Stromal cell of bone marrow (primary cell): ENCODE results near the gene ZNF280A.
"Not testable (repeated sequence)": the region's sequence is repeated elsewhere in the genome, so short reads cannot be mapped to it uniquely, and the experiment has no call there.

ENCODE experiments used
- DNase-seq: peaks from one replicate; pipeline ENCODE4 v3.0.0-alpha.2; 2012; ENCODE audit warnings: low read depth

ZNF280A gene

DNA sequence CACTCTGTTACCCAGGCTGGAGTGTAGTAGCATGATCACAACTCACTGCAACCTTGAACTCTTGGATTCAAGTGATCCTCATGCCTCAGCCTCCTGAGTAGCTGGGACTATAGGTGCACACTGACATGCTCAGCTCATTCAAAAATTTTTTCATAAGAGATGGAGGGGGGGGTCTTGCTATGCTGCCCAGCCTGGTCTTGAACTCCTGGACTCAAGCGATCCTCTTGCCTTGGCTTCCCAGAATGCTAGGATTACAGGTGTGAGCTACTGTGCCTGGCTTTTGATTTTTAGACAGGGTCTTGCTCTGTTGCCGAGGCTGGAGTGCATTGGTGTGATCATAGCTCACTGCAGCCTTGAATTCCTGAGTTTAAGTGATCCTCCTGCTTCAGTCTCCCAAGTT lies 25.0 kb upstream of the ZNF280A start:
- DNase-seq = no peak

DNA sequence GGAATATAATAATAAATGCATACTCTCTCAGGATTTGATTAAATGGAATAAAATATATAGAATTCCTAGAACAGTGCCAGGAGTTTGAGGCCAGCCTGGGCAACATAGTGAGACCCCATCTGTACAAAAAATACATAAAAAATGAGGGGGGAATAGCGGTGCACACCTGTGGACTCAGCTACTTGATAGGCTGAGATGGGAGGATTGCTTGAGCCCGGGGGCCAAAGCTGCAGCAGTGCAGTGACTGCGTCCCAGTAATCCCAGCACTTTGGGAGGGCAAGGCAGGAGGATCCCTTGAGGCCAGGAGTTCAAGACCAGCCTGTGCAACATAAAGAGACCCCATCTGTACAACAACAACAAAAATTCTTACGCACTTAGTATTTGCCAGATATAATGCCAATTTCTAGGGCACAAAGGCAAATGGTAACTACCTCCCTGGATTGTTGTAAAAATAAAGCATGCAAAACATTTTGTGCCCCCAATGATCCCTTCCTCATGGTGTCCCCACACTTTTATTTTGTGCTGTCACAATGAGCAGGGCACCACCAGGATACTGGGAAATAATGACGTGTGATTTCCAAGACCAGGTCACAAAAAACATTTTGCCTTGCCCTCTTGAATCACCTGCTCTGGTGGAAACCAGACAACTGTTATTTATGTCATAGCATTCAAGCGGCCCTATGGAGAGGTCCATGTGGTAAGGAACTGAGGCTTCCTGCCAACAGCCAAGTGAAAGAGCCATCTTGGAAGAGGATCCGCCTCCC lies 18.3 kb upstream of the ZNF280A start:
- no peak for DNase-seq

DNA sequence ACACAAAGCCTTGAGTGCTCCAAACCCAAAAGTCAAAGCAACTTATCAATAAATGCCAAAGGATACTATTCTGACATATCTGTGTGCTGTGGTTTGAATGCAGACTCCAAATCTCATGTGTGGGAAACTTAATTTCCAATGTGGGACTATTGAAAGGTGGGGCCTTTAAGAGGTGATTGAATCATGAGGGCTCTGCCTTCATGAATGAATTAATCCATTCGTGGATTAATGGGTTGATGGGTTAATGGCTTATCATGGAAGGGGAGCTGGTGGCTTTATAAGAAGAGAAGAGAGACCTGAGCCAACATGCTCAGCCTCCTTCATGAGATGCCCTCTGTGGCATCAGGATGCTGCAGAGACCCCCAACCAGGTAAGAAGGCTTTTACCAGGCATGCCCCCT lies 16.8 kb upstream of the ZNF280A start:
- no peak for DNase-seq

DNA sequence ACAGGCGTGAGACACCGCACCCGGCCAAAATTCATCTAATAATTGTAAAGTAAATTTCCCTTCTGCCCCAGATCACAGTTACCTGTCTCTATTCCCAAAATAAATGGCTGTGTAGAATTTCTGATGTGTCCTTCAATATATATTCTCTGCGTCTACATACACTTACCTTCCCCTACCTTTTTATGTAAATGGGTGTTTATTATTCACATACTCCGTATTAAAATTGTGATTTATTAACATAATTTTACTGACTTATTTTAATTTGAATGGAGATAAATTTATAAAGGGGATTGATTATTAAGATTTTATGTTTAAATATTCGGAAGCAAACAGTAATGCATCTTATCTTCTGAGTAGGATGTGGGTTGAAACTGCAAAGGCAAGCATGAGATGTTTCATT lies 16.4 kb upstream of the ZNF280A start:
- DNase-seq = no peak

DNA sequence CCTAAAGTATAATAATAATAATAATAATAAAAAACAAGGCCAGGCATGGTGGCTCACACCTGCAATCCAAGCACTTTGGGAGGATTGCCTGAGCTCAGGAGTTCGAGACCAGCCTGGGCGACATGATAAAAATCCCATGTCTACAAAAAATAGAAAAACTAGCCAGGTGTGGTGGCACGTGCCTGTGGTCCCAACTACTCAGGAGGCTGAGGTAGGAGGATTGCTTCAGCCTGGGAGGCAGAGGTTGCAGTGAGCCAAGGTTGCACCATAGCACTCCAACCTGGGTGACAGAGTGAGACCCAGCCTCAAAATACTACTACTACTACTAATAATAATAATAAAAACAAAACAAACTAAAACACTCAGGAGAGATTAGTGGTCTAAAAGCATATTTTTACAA lies 15.6 kb upstream of the ZNF280A start:
- DNase-seq = no peak

DNA sequence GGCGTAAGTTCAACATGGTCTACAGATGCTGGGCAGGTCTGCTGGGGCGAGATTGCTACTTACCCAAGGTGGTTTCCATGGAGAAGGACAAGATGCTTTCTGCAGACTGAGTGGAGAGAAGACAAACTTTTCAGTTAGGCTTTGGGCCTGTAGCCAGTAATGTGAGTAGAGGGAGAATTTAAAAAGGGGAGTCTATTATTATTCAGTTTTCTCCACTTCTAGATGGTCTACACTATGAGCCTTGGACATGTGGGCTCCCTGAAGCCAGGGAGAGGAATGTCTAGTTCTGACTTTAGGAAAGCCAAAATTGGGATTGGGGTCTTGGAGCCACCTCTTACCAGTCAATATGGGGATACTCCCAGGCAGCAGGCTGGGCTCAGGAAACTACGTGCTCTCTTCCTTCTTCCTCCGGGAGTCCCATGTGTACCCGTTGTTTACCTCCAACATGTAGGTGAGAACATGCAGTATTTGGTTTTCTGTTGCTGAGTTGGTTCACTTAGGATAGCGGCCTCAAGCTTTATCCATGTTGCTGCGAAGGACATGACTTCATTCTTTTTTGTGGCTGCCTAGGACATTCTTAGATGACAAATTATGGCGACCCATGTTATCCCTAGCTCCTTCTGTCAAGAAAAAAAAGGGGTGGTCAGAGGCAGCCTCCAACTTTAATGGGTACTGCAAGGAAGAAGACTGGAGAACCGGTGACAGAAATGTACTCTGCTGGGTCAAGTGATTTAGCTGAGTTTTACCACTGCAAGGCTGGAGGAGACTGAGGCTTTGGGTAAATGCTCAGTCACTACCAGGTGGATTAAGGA lies 14.7 kb upstream of the ZNF280A start:
- no peak for DNase-seq

DNA sequence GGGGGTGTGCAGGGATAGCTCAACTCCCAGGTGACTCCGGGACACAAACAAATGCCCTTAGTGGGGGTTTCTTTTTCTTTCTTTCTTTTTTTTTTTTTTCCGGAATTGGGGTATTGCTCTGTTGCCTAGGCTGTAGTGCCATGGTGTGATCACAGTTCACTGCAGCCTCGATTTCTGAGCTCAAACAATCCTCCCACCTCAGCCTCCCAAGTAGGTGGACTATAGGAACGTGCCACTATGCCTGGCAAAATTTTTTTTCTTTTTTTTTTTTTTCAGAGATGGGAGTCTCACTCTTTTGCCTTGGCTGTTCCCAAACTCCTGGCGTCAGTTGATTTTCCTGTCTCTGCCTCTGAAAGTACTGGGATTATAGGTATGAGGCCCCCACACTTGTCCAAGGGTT lies 13.8 kb upstream of the ZNF280A start:
- DNase-seq = no peak

DNA sequence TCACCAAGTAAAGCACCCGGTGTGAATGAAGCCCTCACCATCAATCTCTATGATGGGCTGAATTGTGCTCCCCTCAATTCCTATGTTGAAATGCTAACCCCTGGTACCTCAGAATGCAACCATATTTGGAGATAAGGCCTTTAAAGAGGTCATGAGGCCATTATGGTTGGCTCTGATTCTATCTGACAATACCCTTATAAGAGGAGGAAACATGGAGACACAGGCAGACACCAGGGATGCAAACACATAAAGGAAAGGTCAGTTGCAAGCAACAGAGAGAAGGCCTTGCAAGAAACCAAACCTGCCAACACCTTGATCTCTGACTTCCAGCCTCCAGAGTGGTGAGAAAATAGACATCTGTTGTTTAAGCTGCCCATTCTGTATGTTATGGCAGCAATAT lies 13.3 kb upstream of the ZNF280A start:
- no peak for DNase-seq

DNA sequence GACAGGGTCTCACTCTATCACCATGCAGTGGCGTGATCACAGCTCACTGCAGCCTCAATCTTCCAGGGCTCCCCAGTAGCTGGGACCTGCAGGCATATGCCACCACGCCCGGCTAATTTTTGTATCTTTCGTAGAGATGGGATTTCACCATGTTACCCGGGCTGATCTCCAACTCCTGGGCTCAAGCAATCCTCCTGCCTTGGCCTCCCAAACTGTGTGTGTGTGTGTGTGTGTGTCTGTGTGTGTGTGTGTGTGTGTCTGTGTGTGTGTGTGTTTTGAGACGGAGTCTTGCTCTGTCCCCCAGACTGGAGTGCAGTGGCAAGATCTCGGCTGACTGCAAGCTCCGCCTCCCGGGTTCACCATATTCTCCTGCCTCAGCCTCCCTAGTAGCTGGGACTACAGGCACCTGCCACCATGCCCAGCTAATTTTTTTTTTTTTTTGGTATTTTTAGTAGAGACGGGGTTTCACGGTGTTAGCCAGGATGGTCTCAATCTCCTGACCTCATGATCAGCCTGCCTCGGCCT lies 12.5 kb upstream of the ZNF280A start:
- DNase-seq = not testable (repeated sequence)

DNA sequence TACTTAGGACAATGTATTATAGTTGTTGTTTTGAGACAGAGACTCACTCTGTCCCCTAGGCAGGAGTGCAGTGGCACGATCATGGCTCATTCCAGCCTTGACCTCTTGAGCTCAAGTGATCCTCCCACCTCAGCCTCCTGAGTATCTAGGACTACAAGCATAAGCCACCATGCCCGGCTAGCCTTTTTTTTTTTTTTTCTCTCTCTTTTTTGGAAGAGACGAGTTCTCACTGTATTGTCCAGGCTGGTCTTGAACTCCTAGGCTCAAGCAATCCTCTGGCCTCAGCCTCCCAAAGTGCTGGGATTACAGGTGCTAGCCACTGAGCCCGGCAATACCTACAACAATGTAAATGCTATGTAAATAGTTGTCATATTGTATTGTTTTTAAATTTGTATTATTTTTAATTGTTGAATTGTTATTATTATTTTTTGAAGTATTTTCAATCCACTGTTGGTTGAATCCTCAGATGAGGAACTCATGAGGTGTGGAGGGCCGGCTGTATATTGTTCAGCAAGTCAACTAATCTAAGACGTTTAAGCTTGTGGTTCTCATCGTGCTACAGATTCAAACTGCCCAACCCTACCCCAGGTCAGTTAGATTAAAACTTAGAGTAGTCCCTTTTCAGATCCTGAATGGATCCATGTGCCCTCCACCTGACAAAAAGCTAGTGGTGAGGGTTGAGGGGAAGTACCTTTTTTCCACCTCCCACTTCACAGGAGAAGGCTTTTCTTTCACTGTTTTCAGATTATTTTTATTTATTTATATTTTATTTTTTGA lies 11.9 kb upstream of the ZNF280A start:
- no peak for DNase-seq

DNA sequence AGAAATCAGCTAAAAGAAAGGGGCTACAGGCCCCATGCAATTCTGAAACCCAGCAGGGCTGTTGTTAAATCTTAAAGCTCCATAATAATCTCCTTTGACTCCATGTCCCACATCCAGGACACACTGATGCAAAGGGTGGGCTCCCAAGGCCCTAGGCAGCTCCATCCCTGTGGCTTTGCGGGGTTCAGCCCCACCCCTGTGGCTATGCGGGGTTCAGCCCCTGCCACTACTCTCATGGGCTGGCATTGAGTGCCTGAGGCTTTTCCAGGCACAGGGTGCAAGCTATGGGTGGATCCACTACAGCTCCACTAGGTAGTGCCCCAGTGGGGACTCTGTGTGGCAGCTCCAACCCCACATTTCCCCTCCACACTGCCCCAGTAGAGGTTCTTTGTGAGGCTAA lies 8.7 kb upstream of the ZNF280A start:
- DNase-seq = no peak

DNA sequence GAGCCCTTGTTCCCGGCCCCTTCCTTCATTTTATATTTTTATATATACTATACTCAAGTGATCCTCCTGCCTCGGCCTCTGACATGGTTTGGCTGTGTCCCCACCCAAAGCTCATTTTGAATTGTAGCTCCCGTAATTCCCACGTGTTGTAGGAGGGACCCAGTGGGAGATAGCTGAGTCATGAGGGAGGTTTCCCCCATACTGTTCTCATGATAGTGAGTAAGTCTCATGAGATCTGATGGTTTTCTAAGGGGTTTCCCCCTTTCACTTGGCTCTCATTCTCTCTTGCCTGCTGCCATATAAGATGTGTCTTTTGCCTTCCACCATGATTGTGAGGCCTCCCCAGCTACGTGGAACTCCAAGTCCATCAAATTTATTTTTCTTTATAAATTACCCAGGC lies 7.2 kb upstream of the ZNF280A start:
- DNase-seq = no peak

DNA sequence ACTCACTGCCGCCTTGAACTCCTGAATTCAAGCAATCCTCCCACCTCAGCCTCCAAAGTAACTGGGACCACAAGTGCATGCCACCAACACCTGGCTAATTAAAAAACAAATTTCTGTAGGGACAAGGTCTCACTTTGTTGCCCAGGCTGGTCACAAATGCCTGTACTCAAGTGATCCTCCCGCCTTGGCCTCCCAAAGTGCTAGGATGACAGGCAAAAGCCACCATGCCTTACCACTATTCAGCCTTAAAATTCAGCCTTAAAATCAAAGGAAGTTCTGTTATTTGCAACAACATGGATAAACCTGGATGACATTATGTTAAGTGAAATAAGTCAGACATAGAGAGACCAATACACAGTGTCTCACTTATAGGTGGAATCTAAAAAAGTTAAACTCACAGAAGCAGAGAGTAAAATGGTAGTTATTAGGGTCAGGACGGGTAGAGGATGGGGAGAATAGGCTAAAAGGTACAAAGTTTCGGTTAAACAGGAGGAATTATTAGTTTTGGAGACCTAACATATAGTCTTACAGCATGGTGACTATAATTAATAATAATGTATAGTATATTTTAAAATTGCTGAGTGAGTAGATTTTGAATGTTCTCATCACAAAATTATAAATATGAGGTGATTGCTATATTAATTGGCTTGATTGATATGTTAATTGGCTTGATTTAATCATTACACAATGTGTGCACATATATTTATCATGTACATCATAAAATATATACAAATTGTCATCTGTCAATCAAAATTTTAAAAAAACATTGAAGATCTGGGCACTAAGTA lies 6.2 kb upstream of the ZNF280A start:
- DNase-seq = no peak

DNA sequence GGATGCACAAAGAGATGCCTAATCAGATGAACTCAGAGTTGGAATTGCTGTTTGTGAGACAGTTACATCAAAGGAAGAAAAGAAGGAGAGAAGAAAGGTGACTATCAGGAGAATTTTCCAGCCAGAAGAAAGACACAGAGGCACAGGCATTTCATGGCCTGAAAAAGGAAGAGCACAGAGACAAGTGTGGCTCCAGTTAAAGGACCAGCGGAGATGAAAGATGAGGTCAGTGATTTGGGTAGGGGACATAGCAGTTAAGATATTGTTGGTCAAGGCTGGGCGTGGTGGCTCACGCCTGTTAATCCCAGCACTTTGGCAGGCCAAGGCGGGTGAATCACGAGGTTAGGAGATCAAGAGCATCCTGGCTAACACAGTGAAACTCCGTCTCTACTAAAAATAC lies 3.4 kb upstream of the ZNF280A start:
- no peak for DNase-seq

DNA sequence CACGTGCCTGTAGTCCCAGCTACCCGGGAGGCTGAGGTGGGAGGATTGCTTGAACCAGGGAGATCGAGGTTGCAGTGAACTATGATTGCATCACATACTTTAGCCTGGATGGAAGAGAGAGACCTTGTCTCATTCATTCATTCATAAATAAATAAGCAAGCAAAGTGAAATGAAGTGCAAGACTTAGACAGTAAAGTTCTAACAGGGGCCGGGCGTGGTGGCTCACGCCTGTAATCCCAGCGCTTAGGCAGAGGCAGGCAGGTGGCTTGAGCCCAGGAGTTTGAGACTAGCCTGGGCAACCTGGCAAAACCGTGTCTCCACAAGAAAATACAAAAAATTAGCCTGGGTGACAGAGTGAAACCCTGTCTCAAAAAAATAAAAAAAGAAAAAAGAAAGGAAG lies 1.6 kb upstream of the ZNF280A start:
- no peak for DNase-seq

DNA sequence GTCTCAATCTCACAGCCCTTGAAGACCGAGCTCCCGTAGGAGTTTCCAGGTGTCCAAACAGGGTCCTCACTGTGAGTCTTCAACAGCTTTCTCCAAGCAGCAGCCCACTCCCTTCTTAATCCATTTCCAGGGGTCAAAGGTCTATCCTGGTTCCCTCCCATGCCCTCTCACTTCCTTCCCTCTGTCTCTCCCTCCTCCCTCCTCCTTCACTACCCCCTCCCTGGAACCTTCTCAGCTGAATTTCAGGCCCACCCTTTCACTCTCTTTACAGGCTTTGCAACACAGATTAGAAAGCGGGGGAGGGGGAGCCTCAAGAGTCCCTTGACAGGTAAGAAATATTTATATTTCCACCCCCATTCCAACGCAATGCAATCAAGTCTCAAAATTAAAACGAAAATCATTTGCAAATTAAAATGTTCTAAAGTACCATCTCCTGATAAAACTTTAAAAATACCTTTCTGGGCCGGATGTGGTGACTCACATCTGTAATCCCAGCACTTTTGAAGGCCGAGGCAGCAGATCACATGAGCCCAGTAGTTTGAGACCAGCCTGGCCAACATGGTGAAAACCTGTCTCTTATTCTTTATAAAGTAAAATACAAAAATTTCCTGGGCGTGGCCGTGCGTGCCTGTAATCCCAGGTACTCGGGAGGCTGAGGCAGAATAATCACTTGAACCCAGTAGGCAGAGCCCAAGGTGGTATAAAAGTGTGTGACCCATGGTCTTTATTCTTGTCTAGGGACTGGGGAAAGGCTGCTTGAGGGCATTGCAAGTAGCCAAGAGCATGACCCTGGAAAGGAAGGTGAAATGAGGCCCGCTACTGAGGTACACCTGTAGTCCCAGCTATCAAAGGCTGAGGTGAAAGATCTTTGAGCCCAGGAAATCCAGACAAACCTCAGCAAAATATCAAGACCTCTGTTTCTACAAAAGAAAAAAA lies 865 bp upstream of the ZNF280A start:
- DNase-seq = no peak

DNA sequence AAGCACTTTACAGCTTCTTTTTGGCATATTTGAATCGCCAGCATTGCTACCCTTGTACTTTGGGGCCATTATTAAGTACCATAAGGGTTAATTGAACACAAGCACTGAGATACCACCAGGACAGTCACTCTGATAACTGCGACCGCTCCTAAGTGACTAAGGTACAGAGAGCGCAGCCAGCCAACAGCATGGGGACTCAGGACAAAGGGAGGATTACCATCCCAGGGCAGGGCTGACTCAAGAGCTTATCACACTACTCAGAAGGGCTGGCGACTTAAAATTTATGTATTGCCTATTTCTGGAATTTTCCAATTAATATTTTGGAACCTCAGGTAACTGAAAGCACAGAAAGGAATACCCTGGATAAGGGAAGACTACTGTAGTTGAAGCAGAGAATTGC lies 479 bp downstream of the ZNF280A start:
- DNase-seq = no peak

DNA sequence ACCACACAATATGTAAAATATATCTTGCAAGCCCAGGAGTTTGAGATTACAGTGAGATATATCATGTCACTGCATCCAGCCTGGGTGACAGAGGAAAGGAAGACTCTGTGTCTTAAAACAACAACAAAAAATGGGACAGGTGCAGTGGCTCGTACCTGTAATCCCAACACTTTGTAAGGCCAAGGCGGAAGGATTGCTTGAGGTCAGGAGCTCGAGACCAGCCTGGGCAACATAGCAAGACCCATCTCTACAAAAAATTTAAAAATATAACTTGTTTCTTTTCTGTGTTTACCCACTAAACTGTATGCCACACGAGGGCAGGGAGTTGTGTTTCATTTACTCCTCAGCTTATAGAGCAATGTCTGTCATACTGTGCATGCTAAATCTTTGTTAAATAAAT lies 3.1 kb downstream of the ZNF280A start:
- no peak for DNase-seq

DNA sequence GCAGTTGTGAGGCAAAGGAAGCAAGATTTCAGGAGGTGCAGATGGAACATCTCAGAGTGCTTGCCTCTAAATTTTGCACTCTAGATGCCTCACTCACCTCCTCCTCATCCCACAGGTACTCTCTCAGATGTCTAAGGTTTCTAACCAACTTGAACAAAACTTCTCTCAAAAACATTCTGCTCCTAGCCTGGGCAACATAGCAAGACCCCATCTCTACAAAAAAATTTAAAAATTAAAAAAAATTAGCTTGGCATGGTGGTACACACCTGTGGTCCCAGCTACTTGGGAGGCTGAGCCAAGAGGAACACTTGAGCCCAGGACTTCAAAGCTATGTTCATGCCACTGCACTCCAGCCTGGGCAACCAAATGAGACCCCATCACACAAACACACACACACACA lies 4.2 kb downstream of the ZNF280A start:
- DNase-seq = no peak

DNA sequence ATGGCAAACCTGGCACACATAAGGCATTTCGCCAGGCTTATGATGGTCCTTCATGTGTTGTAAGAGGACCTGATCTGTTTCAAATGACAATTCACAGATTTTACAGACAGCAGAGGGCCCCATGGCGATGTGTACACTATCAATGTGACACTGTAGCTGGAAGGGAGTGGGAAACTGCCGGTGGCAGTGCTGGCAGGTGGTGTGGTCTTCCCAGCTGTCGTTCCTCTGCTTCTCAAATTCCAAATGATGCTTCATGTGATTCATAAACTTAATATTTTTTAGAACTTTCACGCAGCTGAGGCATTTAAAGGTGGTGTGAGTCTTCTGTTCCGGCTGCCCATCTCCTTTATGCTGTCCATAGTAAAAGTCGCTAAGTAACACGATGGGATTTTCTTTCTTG lies 5.6 kb downstream of the ZNF280A start:
- DNase-seq = not testable (repeated sequence)

DNA sequence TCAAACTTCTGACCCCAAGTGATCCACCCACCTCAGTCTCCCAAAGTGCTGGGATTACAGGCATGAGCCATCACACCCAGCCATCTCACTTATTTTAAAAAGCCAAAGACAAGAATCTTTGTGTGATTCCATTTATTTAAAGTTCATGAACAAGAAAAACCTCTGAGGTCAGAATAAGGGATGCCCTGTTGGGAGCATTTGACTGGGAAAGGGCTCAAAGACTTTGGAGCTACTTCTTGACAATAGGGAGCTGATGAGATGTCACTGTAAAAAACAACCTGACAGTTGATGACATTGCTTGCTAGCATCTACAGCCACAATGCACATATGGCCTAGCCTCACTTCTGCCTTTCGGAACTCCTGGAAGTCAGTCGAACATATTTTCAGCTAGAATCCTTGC lies 6.5 kb downstream of the ZNF280A start:
- DNase-seq = no peak
